Activated naive CD8-positive, alpha-beta T cell treated with anti-CD3 and anti-CD28 coated beads, Interleukin-2, amount 50 U/mL, for 16 hours (primary cell): ENCODE data around the gene INSRR.

Source experiments
- DNase-seq: peaks from one replicate; pipeline ENCODE4 v3.0.0-alpha.2; 2020; ENCODE audit warnings: low read depth, low spot score

Gene INSRR

DNA sequence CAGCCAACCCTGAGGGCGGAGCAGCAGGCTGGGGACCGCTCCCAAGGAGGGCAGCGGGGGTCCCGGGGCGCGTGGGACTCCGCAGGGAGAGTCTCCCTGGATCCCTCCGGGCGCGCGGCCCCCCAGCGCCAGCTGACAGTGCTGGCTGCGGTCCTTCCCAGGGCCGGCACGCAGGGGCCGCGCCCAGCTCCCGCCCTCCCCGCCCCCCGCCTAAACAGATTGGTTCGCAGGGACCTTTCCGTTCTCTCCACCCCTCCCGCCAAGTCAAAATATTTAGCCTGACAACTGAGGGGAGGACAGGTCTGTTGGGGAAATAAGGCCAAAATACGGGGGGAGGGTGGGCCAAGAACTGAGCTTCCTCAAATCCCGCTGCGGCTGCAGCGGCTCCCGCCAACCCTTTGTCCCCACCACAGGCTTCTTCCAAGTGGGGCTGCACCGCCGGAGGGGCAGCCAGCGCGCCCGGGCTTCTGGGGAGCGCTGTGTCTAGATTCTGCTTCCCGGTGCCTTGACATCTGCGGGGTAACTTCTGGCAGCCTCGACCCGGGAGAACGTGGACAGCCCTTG, at the start of gene INSRR:
Gene INSRR (minus strand): TSS at position 159 of the 564 bp plus-strand sequence. CDS start 496 bp downstream, outside the sequence.
- no peak for DNase-seq

DNA sequence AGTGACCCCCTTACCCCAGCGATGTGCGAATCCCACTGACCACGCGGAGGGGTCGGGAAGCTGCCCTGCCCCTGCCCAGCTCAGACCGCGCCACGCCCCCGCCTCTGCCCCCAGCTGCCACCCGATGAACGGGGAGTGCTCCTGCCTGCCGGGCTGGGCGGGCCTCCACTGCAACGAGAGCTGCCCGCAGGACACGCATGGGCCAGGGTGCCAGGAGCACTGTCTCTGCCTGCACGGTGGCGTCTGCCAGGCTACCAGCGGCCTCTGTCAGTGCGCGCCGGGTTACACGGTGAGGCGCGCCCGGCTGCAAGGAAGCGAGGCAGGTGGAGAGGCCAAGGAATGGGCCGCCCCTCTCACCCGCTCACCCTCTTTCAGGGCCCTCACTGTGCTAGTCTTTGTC, 49.6 kb upstream of the INSRR start:
- DNase-seq, result no peak

DNA sequence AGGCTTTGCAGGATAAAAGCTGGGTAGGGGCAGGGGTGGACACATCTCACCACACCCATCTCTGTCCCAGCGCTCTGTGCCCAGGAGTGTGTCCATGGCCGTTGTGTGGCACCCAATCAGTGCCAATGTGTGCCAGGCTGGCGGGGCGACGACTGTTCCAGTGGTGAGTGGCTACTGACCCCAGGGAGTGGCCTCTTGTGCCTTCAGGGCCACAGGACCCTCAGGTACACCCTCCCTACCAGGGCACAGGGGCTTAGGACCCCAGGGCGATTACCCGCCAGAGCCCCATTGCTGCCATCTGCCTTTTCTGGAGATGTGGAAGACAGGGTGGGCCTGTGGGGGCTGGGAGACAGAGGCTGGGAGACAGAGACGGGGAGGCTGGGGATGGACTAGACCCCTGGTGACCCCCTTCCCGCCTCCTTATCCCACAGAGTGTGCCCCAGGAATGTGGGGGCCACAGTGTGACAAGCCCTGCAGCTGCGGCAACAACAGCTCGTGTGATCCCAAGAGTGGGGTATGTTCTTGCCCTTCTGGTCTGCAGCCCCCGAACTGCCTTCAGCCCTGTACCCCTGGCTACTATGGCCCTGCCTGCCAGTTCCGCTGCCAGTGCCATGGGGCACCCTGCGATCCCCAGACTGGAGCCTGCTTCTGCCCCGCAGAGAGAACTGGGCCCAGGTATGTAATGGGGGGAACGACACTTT, 47.4 kb upstream of the INSRR start:
- DNase-seq, result no peak

DNA sequence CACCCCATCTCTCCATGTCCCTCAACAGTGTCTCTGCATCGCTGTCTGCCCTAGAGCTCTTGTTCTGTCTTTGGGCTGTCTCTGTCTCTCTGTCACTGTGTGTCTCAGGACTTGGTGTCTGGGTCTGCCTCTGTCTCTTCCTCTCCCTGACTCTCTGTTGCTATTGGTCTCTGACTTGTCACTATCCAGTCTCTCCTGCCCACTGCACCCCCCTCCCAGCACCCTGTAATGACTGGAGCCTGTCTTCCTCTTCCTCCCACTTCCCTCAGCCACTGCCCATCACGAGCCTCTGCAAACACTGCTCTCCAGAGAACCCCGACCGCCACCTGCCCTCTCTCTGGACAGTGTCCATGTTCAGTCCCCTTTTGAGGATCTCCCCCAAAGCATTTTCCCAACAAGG, 46.7 kb upstream of the INSRR start:
- DNase-seq, result no peak

DNA sequence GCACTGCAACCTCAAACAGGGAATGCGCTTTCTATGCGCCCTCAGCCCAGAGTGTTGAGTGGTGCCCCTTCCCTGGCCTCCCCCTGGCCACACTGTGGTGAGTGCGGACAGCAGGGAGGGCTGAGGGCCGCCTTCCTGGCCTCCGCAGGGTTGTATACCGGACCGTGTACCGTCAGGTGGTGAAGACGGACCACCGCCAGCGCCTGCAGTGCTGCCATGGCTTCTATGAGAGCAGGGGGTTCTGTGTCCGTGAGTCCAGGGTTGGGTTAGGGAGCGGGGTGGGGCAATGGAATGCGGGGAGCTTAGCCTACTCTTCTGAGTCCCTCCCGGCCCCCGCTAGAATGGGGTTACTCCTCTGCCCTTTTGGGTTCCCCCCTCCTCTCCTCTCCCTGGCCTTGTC, 46.3 kb upstream of the INSRR start:
- DNase-seq, result no peak

DNA sequence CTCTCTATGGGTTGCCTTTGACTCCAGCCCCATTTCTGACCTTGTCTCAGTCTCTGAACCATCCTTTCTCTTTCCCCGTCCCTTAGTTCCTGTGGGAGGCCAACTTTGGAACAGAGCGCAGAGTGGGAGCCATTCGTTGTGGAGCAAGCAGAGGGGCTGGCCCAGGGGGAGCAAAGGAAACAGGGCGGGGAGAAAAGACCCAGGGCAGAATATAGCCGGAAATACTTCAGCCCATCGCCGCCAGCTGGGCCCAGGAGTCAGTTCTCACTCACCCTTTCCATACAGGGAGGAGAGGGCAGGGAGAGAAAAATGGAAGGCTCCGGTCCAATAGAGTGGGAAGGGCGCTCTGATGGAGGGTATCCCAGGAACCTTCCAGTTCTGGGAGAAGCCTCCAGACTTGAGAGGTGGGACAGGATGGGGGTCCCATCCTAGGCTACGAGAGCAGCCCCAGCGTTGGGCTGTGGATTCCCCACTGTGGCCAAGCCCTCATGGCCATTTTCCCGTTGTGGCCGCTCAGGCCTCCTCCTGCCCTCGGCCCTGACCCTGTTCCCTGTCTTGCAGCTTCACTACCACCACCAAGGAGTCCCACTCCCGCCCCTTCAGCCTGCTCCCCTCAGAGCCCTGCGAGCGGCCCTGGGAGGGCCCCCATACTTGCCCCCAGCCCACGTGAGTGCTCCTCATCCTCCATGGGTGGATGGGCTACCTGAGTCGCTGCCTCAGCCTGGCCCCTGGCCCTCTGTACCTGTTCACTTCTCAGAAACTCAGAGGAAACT, 45.5 kb upstream of the INSRR start:
- no peak for DNase-seq

DNA sequence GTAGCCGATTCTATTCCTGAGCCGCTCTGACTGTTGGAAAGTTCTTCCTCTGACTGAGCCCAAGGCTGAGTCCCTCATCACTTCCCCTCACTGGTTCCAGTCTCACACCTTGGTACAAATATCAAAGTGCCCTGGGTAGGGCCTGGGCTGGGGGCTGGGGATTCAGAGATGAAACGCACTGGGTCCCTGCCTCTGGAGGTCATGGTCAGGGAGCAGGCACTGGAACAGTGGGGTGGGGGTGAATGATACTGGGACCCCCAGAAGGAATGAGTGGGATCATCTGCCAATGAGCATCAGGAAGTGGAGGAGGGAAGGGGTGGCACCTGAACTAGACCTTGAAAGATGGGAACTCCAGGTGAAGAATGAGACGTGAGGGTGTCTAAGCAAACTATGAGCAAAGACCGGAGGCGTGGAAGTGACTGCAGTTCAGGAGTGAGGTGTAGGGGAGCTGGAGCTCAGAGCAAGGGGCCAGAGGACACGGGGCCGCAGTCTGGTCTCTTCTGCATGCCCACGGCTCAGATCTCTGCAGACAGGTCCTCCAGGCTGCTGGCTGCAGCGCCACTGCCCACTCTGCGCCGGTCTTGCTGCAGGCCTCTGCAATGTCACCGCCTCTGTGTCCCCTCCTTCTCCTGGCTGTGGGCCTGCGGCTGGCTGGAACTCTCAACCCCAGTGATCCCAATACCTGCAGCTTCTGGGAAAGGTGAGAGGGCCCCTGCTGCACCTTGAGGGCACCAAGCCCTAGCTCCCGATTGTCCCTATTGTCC, 44.6 kb upstream of the INSRR start:
- no peak for DNase-seq

DNA sequence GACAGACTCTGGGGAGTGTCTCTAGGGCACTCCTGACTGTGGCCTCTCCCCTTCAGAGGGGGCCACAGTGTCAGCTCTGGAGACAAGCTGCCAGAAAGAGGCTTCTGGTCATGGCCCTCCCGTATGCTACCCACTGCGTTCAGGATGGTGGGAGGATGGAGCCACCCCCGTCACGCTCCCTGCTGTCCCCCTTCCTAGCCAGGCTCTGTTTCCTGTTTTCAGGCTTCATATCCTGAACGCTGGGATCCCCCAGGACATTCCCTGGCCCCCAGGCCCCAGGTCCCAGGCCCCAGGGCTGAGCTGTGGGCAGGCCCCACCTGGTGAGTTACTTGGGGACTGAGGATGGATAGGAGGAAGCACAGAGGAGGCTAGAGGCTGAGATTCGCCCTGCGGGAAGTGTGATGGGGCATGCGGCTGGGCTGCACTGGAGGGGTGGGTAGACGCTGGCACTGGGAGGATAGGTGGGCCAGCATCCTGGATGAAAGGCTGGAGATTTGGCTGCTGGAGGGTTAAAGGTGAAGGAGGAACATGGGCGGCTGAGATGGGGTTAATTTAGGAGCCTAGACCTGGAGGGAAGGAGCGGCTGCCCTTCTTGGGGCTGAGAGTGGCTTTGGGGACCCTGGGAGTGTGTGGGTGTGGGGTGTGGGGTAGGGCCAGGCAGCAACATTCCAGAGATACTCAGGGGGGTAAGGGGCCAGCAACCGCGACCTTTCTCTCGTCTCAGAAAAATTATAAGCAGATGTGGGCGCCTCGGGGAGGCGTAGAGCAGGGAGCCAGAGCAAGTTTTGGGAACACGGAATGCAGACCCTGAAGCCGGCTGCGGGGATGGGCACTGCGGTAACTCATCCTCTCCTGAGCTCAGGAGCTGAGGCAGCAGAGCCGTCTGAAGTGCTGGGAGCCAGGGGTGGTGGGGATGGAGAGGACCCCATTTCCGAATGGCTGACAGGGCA, 43.3 kb upstream of the INSRR start:
- DNase-seq, result no peak

DNA sequence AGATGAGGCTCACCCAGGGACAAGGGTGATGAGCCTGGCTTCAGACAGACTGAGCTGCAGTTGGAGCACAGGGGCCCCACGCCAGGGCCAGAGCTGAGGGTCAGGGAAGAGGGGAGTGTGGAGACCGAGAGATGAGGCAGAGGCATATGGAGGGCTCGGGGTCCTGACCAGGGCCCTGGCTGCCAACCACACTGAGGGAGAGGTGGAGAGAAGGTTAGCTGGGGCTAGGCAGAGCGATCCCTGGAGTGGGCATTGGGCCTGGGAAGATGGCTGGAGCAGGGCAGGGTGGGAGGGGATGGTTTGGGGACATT, 42.6 kb upstream of the INSRR start:
- DNase-seq, result no peak

DNA sequence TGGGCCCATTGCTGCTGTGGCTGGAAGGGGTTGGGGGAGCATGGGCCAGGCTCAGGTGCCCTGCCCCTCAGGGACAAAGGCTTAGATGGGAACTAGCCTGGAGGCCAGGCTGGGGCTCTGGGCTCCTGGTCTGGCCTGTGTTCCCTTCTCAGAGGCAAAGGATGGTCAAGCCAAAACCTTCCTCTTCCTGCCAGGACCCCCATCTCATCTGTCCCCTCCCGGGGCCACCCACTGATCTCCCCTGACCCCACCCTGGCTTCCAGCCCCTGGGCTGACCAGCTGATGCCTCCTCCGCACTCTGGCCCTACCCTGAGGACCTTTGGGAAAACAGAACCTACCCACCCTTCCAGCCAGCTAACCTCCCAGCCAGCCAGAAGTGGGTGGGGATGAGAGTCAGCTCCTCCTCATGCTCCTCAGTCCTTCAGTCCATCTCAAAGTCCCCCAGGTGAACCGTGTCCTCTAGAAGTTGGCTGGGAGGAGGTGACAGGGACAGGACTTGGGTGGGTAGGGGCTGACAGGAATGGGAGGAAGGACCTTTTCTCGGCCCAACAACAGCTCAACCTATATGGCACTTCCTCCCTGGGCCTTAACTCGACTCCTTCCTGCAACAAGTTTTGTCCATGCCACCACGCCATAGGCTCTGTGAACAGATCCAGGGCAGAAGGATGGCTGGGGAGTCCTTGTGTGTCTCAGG, 42.1 kb upstream of the INSRR start:
- DNase-seq, result no peak

DNA sequence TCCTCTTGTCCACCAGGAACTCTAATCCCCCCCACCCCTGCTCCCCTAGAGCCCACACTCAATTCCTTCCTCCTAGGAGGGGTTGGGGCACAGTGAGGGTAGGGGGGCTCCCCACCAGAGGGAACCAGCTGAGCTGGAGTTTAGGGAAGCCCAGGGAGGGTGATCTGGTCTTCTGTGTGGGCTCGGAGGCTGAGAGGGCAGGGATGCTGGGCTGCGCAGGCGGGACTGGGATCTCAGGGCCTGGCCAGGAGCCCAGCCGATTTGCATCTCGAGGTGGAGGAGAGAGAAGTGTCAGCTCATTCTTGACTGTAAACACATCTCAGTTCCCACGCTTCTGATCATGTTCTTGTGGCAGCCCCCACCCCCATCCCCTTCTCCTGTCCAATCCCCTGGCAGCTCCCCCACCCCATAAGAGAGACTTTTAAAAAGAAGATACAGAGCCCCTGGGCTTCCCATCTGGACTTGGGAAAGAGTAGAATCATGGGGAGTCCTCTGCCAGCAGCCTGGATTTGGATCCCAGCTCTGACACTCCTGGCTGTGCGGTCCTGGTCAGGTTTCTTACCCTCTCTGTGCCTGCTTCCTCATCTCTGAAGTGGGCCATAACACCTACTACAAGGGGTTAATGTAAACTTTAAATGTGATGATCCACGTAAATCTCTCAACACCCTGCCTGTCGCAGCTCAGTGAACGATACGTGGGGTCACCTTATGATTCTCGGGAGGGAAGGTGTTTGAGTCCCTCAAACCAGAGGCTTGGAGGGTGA, 41.2 kb upstream of the INSRR start:
- DNase-seq, result no peak

DNA sequence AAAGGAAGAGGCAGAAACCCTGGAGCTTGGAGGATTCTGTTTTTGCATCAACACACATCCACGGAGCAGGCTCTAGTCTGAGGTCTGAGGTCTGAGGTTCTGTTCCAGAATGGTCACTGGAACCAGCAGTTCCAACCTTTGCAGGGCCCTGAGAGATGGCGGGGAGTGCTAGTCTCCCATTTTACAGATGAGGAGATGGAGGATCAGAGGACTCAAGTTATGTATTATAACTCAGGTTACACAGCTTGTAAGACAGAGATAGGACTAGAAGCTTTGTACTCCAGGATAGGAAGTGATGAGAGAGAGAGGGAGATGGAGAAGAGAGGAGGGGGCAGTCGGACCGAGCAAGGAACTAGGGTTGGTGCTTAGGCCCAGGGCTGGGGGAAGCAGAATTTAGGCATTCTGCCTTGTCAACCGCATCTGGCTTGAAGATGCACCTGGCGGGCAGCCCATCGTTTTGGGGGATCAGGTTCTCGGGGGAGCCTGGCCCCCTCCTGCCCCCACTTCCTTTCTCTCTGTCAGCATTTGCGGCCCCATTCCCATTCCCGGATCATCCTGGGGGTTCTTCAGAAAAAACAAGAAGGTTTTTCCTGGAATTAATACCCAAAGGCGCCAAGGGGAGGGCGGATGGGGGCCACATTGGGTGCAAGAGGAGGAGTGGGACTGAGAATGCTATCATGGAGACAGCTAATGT, 40.2 kb upstream of the INSRR start:
- no peak for DNase-seq

DNA sequence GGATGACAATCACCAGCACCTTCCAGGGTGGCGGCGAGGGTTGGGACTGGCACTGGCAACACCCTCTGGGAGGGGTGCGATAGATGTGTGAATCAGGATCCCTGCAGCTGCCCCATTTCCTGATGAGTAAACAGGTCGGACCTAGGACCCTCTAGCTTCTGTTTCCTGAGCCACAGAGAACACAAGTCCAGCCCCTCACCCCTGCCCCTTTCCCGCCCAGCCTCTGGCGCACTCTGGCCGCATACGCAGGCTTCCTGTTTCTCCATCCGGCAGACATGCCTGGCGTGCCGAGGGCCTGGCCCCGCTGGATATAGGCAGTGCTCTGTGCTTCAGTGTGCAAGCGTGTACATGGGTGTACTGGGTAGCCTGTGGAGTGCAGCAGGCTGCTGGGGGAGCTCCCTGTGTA, 39.2 kb upstream of the INSRR start:
- DNase-seq, result no peak

DNA sequence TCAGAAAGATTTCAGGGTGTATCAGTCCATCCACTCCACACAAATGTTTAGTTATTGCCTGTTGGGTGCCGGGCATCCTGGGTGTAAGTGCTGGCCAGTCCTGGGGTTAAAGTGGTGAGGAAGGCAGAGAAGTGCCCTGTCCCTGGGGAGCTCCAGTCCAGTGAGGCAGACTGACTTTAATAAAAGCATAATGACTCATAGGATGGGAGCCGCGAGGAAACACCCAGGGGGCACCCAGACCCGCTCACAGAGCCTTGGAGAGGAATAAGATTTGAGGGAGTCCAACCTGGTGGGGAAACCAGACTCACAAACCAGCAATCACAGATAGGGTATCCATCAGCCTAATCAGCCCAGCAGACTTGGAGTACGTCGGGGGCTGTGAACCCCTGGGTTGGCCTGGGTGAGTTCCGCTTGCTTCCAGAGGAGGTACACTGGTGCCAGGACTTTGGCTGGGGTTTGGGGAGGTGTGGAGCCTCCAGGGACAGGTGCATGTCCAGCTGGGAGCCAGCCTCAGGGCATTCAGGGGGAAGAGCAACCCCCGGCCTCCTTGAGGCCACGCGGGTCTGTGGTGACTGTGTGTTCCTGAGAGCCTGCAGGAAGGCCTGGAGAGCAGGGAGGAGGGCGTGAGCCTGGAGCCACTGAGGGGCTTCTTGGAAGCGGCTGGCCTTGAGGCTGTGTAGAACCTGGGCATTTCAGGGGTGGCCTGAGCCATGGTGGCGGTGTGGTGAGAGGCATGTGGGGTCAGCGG, 38.3 kb upstream of the INSRR start:
- no peak for DNase-seq

DNA sequence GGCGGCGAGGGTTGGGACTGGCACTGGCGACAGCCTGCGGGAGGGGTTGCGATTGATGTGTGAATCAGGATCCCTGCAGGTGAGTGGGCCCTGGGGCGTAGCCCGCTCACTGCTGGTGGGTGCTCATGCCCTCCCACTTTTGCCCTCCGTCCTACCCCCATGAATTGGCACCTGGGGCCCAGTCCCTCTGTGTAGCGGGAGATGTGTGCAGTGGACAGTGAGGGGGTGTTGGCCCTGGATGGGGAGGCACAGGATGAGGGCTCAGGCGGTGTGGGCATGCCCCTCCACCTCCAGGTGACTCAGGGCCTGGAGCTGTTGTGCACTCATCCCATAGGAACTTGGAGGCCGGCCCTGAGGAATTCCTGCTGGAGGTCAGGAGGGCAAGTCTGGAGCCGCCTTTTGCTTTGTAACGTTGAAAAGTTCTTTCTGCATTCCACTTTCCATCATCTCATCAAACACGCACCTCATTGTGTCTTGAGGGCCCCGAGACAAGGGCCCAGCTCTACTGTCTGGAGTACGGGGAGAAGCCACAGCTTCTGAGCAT, 37.6 kb upstream of the INSRR start:
- DNase-seq, result no peak

DNA sequence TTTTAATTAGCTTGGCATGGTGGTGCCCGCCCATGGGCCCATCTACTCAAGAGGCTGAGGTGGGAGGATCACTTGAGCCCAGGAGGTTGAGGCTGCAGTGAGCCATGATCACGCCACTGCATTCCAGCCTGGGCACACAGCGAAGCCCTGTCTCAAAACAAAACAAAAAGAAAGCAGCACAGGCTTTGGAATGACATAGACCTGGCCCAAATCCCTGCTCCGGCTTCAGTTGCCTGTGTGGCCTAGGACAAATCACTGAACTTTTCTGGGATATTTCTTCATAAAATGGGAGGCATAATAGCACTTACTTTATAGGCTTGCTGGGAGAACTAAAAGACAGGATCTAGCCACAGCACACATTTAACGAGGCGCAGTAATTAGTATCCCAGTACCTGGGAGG, 37.0 kb upstream of the INSRR start:
- no peak for DNase-seq

DNA sequence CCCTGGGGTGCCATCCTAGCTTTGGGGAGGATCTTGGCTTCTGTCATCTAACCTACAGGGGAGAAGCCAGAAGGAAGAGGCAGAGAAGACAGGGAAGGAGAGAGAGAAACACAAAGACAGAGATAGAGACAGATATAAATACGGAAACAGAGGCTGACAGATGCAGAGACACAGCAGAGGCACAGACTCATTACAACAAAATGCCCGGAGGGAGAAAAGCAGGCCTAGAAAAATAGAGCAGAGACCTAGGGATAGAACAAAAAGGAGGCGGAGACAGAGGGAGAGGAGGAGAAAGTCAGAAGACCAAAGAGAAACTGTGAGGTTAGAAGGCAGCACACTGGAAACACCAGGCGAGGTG, 36.5 kb upstream of the INSRR start:
- DNase-seq, result no peak

DNA sequence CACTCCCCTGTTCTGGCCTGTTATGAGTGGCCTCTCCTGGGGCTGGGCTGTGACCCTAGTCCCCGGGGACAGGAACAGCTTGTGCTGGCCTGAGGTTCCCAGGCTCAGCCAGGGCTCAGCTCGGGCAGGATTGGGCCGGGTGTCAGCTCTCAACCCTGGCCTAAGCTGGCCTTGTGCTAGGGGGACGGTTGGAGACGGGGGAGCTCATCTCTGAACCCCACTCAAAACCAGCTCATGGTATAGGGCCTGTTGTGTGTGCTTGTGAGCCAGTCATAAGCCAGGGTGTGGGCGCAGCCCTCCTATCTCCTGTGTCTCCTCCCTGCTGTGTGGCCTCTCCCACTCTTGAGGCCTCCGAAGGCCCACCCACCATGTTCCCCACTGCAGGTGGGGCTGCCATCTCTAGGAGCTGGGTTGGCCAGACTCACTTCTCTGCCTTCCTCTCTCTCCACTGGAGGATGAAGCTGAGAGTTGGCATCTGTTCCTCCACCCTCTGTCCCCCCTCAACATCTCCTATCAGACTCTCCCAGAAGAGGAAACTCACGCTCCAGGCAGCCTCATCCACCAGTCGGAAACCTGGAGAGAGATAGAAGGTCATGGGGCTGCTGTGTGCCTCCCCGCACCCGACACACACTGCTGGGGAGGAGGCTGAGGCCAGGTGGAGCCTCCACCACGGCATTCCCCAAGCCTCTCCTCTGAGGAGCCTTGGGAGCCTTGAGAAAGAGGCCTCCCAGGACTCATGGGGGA, 36.0 kb upstream of the INSRR start:
- no peak for DNase-seq
